NCI-H1105 (cell line): ENCODE results near the gene CIB2.

Experiments
- DNase-seq: peaks from one replicate; lab custom pipeline; 2025; lab: John Stamatoyannopoulos, UW

The CIB2 gene

DNA sequence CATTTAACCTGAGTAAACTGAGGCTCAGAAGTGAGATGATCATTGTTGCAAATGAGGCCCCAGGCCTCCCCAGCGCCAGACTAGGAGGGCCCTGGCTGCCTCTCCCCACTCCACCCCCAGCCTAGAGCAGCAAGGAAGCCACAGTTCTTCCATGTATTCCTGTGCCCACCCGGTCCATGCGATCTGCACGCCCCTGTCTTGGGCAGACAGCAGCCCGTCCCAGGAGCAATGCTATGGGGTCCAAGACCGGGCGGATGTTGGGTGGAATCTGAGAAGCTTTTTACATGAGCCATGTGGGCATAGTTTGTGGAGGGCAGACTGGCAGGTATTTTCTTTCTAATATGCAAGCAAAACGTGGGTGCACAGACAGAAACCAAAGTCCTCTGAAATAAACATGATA lies 23.8 kb downstream of the CIB2 start:
- no peak for DNase-seq

DNA sequence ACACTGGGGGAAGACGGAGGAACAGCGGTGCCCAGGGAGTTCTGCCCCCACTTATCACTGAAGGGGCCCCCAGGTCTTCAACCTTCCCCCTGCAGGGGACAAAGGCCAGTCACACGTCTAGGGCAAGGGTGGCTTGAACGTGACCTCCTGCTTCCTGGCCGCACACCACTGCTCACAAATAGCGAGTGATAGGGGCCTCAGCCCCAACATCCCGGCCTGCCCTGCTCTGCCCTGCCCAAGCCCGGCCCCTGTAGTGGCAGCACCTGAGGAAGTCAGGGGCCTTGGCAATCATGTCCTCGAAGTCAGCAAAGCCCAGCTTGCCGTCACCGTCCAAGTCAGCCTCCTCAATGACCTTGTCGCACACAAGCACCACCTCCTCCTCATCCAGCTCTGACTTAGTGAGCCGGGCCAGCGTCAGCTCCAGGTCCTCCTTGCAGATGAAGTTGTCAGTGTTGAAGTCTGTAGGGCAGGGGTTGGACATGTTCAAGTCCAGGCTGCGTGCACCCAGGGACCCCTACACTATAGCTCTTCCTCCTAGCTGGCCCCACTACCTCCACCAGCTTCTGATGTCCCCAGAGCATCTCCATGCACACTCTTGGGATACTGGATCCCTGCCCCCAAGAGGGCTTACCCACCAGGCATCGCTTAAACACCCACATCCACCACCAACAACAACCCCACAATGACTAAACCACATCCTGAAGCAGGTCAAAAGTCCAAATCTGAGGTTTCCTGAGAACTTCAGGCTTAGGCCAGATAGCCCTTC lies 25.6 kb downstream of the CIB2 start:
- no peak for DNase-seq

DNA sequence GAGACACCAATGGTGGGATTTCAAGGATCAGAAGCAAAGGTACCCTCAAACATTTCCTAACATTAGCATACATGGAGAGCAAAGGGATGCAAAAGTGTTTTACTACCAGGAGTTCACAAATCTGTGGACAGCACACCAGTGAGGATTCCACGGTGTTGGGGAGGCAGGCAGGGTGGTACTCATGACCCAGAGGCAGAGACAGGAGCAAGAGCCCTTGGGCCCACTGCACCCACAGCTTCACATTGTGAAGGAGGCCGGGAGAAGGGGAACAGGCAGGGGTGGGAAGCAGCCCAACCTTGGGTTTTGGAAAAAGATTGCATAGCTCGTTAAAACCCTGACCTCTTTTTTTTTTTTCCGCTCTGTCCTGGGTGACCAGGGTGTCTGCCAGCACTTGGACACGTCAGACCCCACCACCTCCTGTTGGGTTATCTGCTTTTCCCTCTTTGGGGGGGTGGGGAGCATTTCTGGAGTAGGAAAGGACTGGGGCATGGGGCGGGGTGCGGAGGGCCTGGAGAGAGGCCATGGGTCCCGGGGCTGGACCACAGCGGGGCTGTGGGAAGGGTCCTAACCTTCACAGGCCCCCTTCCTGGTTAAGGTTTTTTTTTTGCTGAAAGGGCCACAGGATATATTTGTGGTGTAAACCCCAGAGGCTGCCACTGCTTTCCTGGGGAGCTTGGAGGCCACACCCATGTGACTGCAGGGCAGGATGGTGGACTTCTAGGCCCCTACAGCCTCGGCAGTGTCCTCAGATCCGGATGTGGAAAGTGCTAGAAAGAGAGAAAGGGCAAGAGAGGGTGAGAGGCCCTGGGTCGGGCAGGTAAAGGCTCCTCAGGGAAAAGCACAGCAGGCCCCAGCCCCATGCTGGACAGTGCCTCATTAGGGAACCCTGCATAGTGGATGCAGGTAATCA lies 26.4 kb downstream of the CIB2 start:
- DNase-seq = no peak

DNA sequence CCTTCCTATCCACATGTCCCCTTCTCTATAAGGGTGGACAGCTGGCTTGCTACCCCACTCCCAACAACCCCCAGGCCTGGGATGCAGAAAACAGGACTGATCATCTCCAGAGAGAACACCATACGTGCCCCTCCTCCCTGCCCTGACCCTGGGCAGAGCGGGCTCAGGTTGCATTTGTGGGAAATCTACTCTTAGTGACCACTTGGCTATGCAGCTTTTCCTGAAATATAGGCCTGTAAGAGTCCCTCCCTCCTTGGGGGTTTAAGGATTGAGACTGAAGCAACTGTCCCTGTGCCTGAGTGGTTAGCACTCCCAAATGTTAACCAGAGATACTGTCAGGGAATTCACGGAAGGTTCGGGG lies 27.1 kb downstream of the CIB2 start:
- DNase-seq = no peak

DNA sequence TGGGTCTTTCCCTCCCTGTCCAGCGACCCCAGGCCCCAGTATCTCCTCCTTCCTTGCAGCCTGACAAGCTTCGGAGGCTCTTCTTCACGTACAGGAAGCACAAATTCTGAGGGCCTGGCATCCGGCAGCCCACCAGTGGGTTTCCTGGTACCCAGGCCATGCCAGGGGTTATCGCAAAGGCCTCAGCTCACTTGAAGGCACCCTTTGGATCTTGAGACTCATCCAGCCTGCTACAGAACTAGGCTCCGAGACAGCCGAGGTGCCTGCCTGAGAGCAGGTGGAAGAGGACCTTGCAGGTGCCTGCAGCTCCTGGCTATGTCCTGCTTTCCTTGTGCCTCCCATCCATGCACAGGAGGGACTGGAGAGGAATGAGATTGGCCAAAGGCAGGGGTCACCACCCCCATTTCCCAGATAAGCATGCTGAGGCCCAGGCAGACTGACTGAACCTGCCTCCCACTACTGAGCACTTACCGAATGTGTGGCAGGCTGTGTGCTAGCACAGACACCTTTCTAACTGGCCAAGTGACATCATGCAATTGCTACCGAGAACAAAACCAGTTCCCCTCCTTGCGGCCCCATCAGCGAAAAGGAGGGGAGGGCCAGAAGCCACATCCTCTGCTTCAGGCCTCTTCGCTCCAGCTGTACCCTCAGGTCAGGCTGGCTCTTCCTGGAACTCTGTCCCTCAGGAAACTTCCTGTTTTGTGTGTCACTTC lies 27.7 kb downstream of the CIB2 start:
- DNase-seq = no peak

DNA sequence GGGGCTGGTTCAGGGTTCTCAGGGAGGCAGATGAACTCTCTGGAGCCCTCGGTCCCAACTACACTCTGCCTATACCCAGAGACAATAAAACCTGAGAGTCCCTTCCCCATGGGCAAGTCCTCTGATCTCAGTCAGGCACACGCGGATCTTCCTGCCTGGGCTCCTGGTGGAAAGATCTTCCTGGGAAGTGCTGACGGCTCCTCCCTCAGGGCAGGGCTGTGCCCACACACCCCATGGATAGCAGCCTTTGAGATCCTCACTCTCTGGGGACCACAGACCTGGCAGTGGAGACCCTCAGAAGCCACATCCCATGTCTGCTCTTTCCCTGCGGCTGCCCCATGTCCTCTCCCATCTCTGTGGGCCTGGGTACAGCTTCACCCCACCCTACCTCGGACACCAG lies 28.5 kb downstream of the CIB2 start:
- DNase-seq = no peak

GRCh38 chr15:78102211-78102610 lies 29.0 kb downstream of the CIB2 start:
- no peak for DNase-seq

DNA sequence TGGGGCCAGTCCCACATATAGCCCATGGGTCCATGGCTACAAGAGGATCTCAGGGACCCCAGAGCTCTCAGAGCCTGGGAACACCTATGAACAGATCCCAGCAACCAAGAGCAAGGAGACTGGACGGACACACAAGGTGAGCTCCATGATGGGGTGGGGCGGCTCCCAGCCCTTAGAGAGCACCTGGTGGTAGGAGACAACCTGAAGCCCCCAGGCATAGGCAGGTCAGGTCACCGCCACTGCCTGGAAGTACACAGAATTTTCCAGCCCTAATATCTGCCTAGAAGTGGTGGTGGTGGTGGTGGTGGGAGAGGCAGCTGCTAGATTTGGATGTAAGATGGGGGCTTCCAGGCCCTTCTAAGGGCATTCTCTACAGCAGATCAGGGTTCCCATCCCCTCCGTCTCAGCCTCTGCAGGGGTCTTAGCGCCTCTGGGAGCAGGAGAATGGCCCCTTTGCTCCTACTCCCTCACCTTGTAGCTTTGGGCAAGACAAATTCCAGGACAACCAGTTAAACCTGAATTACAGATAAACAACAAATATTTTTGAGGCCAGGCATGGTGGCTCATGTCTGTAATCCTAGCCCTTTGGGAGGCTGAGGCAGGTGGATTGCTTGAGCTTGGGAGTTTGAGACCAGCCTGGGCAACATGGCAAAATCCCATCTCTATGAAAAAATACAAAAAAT lies 29.7 kb downstream of the CIB2 start:
- DNase-seq = no peak

GRCh38 chr15:78100886-78101285 lies 30.4 kb downstream of the CIB2 start:
- DNase-seq = no peak

DNA sequence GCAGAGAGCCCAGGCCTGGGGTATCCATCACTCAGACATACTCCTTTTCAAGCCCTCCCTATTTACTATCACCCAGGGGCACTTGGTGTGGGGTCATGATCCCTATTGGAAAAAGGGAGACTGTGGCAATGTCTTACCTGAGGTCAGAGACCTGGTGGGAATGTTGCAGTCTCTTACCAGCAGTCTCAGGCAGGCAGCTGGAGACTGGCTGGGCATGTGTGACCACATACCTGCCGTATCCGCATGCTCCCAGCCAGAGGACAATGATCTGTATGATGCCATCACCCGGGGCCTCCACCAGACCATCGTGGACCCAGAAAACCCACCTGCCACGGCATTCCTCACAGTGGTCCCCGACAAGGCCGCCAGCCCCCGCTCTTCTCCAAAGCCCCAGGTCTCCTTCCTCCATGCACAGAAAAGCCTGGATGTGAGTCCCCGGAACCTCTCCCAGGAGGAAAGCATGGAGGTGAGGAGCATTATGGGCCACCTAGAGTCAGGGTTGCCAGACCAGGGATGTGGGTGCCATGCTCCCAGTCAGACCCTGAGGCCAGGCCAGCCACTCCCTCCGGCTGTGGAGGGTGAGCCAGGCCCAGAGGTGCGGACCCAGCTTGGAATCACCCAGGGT lies 33.0 kb downstream of the CIB2 start:
- DNase-seq = no peak

DNA sequence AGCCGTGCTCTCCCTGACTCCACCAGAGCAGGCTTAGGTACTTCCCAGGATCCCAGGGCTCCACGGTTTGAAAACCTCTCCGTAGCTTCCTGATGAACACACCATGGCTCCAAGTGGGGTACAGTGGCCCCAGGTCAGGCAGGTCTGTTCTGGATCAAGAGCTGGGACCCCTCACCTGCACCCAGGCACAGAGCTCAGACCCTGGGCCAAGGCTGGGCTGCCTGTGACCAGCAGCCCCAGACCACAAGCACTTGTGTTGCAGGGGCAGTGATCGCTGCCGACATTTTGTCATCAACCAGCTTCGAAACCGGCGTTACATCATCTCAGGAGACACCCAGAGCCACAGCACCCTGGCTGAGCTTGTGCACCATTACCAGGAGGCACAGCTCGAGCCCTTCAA lies 33.6 kb downstream of the CIB2 start:
- DNase-seq = no peak

DNA sequence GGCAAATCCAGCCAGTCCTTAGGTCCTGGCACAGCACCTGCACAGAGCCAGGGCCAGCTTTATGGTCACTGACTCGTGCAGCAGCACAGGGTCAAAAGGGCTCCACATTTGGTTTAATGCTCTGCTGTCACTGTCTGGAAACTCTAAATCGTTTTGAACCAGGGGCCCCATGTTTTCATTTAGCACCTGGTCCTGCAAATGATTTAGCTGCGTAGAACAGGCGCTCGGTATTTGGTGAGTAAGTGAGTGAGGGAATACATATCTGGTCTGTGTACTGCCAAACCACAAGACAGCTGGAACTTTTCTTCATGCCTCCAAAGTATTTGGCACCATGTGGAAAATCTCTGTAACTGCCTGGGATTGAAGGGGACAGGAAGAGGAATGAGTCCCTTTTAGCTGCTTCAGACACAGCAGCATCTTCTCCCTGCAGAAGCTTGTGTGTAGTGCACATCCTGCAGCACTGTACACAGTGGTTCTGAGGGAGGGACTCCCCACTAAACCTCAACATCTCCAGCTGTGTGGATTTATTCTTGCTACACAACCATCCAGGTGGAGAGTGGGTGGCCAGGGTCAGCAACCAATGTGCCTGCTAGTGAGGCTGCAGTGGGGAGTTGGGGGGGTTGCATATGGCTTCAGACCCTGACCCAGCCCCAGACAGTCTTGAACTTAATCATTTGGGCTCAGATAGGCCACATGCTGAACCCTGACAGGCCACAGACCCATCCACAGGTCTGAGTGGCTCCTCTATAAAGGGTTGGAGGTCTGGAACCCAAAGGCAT lies 37.8 kb downstream of the CIB2 start:
- no peak for DNase-seq

DNA sequence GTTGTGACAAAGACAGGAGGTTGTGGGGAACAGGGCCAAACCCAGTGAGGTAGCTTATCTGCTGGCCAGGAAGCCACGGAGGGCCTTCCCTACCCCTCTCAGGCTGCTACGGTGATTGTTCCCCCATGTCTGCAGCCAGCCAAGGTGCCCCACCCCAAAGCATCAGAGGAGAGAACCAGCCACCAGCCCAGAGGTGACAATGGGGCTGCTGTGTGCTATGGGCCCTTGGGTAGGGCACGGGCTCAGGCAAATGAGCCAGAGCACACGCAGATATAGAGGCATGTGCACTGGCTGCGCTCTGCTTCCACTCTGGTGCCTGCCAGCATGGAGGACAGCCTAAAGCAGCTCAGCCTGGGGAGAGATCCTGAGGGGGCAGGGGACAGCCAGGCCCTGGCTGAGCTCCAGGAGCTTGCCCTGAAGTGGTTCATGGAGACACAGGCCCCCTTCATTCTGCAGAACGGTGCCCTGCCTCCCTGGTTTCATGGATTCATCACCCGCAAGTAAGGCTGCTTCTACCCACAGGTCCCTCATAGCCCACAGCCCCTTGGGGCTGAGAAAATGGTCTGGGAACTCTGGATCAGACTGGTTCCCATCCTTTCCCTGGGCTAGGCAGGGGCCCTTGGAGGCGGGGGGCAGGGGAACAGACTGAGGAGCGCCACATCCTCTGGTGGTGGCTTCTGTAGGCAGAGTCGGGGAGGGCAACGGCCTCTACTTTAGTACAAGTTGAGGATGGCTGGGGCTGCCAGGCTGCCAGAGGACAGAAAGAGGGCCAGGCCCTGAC lies 38.8 kb downstream of the CIB2 start, which contains the start of gene SH2D7:
SH2D7 (plus strand) TSS at position 301 of the 781 bp plus-strand sequence; CDS start at position 325, 24 bp downstream.
- DNase-seq = no peak

DNA sequence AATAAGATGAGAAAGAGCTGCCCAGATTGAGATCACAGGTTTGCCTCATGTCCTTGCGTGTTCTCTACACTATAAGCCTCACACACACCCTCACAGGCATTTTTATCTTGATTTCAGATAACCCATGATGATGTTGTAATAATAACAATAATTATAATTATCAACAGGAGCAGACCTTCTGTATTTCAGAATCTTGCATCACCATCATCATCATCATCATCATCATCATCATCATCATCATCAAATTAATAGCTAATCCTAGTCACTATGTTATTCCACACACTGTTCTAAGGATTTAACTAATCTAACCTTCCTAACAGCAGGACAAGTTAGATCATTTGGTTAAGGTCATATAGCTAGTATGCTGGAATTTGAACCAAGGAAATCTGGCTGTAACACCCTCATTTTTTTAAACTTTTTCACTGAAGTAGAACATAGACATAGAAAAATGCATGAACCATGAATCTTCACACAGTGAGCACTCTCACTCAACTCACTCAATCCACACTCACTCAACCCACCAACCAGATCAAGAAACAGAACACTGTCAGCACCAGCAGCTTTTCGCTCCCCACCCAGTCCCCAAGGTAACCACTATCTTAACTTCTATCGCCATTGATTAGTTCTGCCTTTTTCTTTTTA lies 40.7 kb downstream of the CIB2 start:
- DNase-seq = no peak

DNA sequence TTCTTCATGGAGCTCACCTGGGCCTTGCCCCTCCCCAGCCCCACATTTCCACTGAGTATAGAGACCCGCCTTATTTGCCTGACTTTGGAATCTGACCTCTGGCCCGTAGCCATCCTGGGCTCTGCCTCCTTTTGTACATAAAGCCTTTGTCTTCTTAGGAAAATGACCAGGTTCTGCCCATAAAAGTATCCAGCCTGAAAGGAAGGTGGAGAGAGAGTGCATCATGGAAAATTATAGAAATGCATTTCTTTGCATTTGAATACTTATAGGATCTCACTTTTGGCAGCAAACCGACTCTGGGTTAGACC lies 42.5 kb downstream of the CIB2 start:
- no peak for DNase-seq

- no peak for DNase-seq
These were observed 43.1 kb downstream of the CIB2 start for GRCh38 chr15:78087951-78088772.

- DNase-seq = no peak
These were observed 45.3 kb downstream of the CIB2 start for GRCh38 chr15:78085928-78086327.

GRCh38 chr15:78084449-78084750 lies 46.8 kb downstream of the CIB2 start:
- DNase-seq = no peak
